Esophagus muscularis mucosa (tissue), 4 donors: ENCODE results near the gene ROBO4. TPM values are rescaled to one million over a fixed set of nuclear protein-coding genes. Genes with fewer than 3 reads are reported as not detected.

Experiments used
- DNase-seq: peaks from one replicate; pipeline ENCODE4 v3.0.0-alpha.2; 2017; ENCODE audit errors: extremely low spot score
- H3K27ac ChIP-seq, 4 donors: fragments of 200-600 bp; sonication (generic); replicated peaks in 1 of 4; 1 replicate in 3 of 4; 2 replicates in 1 of 4; pipeline ENCODE4 v1.5.1; 2016 to 2019; ENCODE audit warnings: mild to moderate bottlenecking in 1 of 4
- H3K27me3 ChIP-seq, 4 donors: fragments of 200-600 bp; sonication (generic); one replicate each; pipeline versions ENCODE4 v1.5.1 to v1.6.0; 2016 to 2019
- H3K36me3 ChIP-seq, 4 donors: fragments of 200-600 bp; sonication (generic); one replicate each; pipeline ENCODE4 v1.5.1; 2016 to 2019
- H3K4me1 ChIP-seq, 4 donors: fragments of 200-600 bp; sonication (generic); one replicate each; pipeline ENCODE4 v1.5.1; 2016 to 2019
- H3K4me3 ChIP-seq, 4 donors: fragments of 200-600 bp; sonication (generic); 1 replicate in 2 of 4; 2 replicates in 2 of 4; pipeline ENCODE4 v1.5.1; 2016 to 2019; ENCODE audit warnings: mild to moderate bottlenecking in 4 of 4, moderate library complexity in 1 of 4
- H3K9me3 ChIP-seq, 4 donors: fragments of 200-600 bp; sonication (generic); 1 replicate in 3 of 4; 2 replicates in 1 of 4; pipeline ENCODE4 v1.5.1; 2016 to 2019
- EP300 ChIP-seq: sonication (generic); formaldehyde crosslinking; IDR thresholded peaks from one replicate; pipeline ENCODE4 v1.6.1; 2017; ENCODE audit warnings: antibody characterized with exemption
- POLR2A ChIP-seq: fragments of 450-650 bp; IDR thresholded peaks from one replicate; pipeline ENCODE4 v1.6.1; 2017; ENCODE audit warnings: antibody characterized with exemption, moderate library complexity, mild to moderate bottlenecking, low read depth
- POLR2AphosphoS5 ChIP-seq, 2 donors: sonication (generic); formaldehyde crosslinking; IDR thresholded peaks; one replicate each; pipeline ENCODE4 v1.6.1; 2017; ENCODE audit warnings: antibody characterized with exemption in 2 of 2
- WGBS: methylation state at CpG from one replicate; pipeline ENCODE4 v1.1.5; 2018; 5-methylcytosine and 5-hydroxymethylcytosine counted together
- intact Hi-C: fragments of 100-400 bp; cut with DNase I; formaldehyde crosslinking; loops from one replicate; pipeline ENCODE4 v1.15.1; 2023
- total RNA-seq, 4 donors: library from RNA; depleted of rRNA; stranded (reverse); fragments of >200 nt; gene quantifications; one replicate each; pipeline versions ENCODE4 v1.1.0 to v1.2.1, GENCODE V29; 2016
- TF ChIP-seq, protein P1 (sequence below), 3 experiments: fragments of 200-600 bp in 2 of 3; fragments of 450-650 bp in 1 of 3; sonication (generic) in 2 of 3; IDR thresholded peaks; one replicate each; pipeline ENCODE4 v1.5.1; 2017 to 2019; ENCODE audit warnings: antibody characterized with exemption in 3 of 3, mild to moderate bottlenecking in 2 of 3, moderate library complexity in 1 of 3

ROBO4 gene
- total RNA-seq, 4 donors from 2014 or later = 16.2 to 49.8 (median 36.7) TPM

DNA sequence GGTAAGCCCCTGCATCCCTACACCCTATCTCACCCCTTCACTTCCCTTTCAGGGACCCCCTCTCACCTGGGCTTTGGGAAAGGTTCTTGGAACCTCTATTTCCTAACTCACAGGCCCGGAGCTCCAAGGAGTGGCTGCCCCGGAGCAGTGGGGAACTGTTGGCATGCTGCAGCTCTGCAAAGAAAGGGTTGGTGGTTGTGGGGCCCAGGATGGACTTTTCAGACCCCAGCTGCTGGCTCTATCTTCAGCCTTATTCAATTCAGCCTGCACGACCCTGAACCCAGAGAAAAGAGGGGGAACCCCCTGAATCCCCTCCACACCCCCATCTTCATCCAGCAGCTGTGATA, 10.0 kb downstream of the ROBO4 start:
- peaks cover 10 to 46% (median 29%) of the 10 kb centered on the region in 4 donors for H3K4me1 ChIP-seq
- intact Hi-C loops = no loop called here
- no peak for DNase-seq
- no peak for TF ChIP-seq POLR2AphosphoS5 (IDR thresholded peaks at IDR 0.05)
- TF ChIP-seq EP300 = no peak
- TF ChIP-seq, protein P1, sequence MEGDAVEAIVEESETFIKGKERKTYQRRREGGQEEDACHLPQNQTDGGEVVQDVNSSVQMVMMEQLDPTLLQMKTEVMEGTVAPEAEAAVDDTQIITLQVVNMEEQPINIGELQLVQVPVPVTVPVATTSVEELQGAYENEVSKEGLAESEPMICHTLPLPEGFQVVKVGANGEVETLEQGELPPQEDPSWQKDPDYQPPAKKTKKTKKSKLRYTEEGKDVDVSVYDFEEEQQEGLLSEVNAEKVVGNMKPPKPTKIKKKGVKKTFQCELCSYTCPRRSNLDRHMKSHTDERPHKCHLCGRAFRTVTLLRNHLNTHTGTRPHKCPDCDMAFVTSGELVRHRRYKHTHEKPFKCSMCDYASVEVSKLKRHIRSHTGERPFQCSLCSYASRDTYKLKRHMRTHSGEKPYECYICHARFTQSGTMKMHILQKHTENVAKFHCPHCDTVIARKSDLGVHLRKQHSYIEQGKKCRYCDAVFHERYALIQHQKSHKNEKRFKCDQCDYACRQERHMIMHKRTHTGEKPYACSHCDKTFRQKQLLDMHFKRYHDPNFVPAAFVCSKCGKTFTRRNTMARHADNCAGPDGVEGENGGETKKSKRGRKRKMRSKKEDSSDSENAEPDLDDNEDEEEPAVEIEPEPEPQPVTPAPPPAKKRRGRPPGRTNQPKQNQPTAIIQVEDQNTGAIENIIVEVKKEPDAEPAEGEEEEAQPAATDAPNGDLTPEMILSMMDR (IDR thresholded peaks at IDR 0.05) = no peak
- TF ChIP-seq POLR2A = no peak
- H3K36me3 ChIP-seq = peaks cover 0 to 62% (median 0%) of the 10 kb centered on the region in 4 donors
- H3K9me3 ChIP-seq = no peaks in the 10 kb centered on the region
- no peak overlapping the region for H3K4me3 ChIP-seq
- WGBS = 92% methylated on average over 3 of the region's 3 CpGs
- H3K27me3 ChIP-seq = peaks cover 0 to 34% (median 0%) of the 10 kb centered on the region in 4 donors
- no peak overlapping the region for H3K27ac ChIP-seq

DNA sequence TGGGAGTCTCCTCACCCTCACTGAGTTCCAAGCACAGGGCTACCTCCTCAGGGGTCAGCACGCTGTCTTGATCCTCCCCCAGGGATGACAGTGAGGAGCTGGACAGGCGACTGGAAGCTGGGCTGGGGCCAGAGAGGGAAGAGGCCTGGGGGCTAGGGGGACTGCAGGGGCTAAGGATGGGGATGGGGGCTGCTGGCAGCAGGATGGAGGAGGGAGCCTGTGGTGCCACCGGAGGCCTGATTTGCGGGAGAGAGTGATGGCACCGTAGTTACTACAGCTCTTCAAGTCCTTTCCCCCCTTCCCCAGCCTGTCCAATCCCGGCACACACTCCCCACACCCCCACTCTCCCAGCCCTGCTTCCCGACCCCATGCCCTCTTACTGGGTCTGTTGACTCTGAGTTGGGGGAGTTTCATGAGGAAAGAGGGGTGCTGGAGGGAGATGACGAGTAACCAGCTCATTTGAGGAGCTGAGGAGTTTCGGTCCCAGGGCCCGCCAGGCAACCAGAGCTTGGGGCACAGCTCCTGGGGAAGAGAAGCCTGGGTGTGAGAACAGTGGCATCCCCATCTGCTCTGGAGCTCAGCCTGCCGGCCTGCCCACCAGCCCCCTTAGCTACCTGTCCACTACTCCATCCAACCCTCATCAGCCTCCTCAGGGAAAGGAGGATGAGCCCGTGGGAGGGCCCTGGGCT, 10.5 kb downstream of the ROBO4 start:
- 90% methylated on average over 12 of the region's 12 CpGs for WGBS
- Histone ChIP-seq H3K4me1 (peaks cover 9 to 43% (median 29%) of the 10 kb centered on the region in 4 donors), H3K9me3 (no peaks in the 10 kb centered on the region), H3K27ac (peak overlapping the region in 1 of 4 donors; percentile 13), H3K4me3 (no peak overlapping the region), H3K36me3 (peaks cover 0 to 57% (median 0%) of the 10 kb centered on the region in 4 donors), H3K27me3 (peaks cover 0 to 34% (median 0%) of the 10 kb centered on the region in 4 donors)
- DNase-seq = no peak
- intact Hi-C loops = no loop called here
- TF ChIP-seq EP300 = no peak
- TF ChIP-seq, protein P1 (IDR thresholded peaks at IDR 0.05) = no peak
- TF ChIP-seq POLR2AphosphoS5 (IDR thresholded peaks at IDR 0.05) = no peak
- TF ChIP-seq POLR2A = no peak

DNA sequence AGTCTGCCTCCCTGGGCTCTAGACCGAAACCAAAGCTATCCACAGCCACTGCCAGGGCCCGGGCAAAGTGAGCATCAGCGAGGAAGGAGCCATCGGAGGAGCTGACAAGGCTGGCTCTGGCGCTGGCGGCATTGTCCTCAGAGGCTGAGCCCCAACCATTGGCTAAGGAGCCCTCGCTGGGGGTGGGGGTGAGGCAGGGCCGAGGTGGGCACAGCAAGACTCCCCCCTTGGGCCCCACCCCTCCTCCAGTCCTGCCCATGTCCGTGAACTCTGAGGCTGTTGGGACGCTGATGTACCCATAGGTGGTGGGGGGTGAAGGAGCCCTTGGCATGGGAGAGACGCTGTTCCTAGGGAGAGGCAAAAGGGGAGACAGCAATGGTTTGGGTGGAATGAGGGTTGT, 11.2 kb downstream of the ROBO4 start:
- no peak for TF ChIP-seq POLR2A
- TF ChIP-seq EP300 = no peak
- TF ChIP-seq, protein P1 (IDR thresholded peaks at IDR 0.05) = no peak
- no peak for TF ChIP-seq POLR2AphosphoS5 (IDR thresholded peaks at IDR 0.05)
- DNase-seq = no peak
- Histone ChIP-seq H3K27ac (peak overlapping the region in 1 of 4 donors; percentile 13), H3K9me3 (no peaks in the 10 kb centered on the region), H3K36me3 (peaks cover 0 to 56% (median 0%) of the 10 kb centered on the region in 4 donors), H3K4me3 (no peak overlapping the region), H3K27me3 (peaks cover 0 to 33% (median 0%) of the 10 kb centered on the region in 4 donors), H3K4me1 (peaks cover 6 to 42% (median 26%) of the 10 kb centered on the region in 4 donors)
- 94% methylated on average over 6 of the region's 11 CpGs for WGBS
- intact Hi-C loops = no loop called here

- intact Hi-C loops = no loop called here
- Histone ChIP-seq H3K4me3 (no peak overlapping the region), H3K27me3 (peaks cover 0 to 29% (median 0%) of the 10 kb centered on the region in 4 donors), H3K4me1 (peaks cover 0 to 27% (median 14%) of the 10 kb centered on the region in 4 donors), H3K27ac (no peak overlapping the region), H3K9me3 (no peaks in the 10 kb centered on the region), H3K36me3 (peaks cover 0 to 41% (median 0%) of the 10 kb centered on the region in 4 donors)
- DNase-seq = no peak
- WGBS = 66% methylated on average over 4 of the region's 5 CpGs
- TF ChIP-seq POLR2A = no peak
Observed at GRCh38 chr11:124884869-124885479, 12.7 kb downstream of the ROBO4 start.

DNA sequence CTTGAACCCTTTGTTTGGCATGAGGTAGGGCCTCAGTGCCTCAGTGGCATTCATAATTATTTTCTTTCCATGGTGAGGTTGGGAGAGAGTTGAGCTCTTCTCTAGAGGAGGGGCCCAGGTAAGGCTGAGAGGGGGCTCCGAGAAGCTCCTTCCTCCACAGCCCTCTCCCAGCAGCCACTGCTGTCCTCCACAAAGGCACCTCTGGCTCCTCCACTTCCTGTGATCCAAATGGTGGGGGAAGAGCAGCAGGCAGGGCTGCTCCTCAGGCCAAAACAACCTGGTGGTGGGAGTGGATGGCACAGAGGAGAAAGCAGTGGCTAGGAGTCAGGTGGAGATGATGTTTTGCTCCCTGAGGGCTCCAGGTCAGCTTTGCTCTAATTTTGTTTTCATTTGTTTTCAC, 13.3 kb downstream of the ROBO4 start:
- H3K36me3 ChIP-seq = peaks cover 0 to 37% (median 0%) of the 10 kb centered on the region in 4 donors
- TF ChIP-seq EP300 (no peak), POLR2AphosphoS5 (IDR thresholded peaks at IDR 0.05) (no peak), POLR2A (no peak)
- TF ChIP-seq, protein P1 (IDR thresholded peaks at IDR 0.05) = no peak
- H3K9me3 ChIP-seq = no peaks in the 10 kb centered on the region
- H3K27ac ChIP-seq = no peak overlapping the region
- intact Hi-C loops = no loop called here
- H3K4me1 ChIP-seq = peaks cover 0 to 21% (median 15%) of the 10 kb centered on the region in 4 donors
- no peak for DNase-seq
- H3K27me3 ChIP-seq = peaks cover 0 to 29% (median 0%) of the 10 kb centered on the region in 4 donors
- 89% methylated on average over 1 of the region's 1 CpG for WGBS
- no peak overlapping the region for H3K4me3 ChIP-seq
